Activated gamma-delta T cell treated with anti-CD3 and anti-CD28 coated beads, Interleukin-2, amount 50 U/mL, for 16 hours (primary cell): ENCODE results near the gene NID2.

Experiments
- DNase-seq: peaks from one replicate; pipeline ENCODE4 v3.0.0-alpha.2; 2020; ENCODE audit warnings: low read depth

The NID2 gene

GRCh38 chr14:52002542-52002941, 66.3 kb downstream of the NID2 start:
- DNase-seq, result no peak

DNA sequence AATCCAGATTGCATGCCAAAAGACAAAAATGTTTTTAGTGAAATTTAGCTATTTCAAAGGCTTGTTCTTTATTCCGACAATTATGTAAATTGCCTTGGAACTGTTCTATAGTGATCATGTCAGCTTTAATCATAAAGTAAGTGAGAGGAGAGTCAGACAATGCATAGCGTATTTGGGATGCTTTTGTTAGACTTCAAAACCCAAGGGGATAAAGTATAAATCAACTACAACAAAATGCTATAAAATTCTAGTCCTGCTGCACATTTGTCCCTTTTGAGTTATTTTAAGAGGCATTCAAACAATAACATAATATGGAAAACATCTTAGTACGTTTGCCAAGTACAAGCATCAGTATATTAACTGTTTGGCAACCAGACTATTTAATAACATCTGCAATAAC, 68.2 kb downstream of the NID2 start:
- no peak for DNase-seq

DNA sequence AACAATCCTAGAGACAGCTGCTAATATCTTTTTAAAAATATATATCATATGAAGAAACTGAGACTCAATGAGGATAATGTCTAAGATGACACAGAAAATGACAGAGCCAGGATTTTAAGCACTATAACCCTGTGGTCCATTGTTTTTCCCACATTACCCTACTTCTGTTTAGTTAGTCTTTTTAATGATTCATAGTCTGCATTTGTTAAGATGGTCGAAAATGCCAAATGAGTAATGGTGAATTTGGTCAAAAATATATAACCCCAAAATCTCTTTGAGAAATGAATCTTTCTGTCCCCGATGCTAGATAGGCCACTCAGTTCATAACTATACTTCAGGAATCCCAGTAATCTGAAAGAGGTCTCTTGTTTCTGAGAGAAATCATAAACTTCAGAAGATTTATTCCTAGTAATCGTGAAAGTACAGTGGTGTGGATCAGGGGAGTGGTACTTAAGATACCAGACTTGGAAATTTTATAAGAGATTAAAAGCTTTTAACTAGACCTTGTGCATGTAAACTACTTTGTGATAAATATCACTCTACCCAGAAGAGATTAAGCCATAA, 68.8 kb downstream of the NID2 start:
- DNase-seq, result no peak

- no peak for DNase-seq
These were observed 69.8 kb downstream of the NID2 start for GRCh38 chr14:51999084-51999483.

DNA sequence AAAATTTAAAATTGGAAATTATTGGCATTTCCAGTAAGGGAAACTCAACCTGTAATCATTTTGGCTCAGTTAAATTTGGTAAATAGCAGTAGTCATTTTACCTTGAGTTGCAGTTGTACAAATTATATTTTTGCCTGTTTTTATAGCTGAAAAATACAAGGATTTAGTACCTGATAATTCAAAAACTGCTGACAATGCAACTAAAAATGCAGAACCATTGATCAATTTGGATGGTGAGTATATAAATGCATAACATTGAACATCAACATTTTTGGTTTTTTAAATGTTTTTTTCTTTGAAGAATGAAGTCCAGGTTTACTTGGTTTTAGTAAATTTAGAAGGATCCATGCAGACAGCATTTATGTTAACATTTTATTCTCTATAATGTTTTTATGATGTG, 70.5 kb downstream of the NID2 start:
- DNase-seq, result no peak

GRCh38 chr14:51996148-51996746, 72.6 kb downstream of the NID2 start:
- no peak for DNase-seq

DNA sequence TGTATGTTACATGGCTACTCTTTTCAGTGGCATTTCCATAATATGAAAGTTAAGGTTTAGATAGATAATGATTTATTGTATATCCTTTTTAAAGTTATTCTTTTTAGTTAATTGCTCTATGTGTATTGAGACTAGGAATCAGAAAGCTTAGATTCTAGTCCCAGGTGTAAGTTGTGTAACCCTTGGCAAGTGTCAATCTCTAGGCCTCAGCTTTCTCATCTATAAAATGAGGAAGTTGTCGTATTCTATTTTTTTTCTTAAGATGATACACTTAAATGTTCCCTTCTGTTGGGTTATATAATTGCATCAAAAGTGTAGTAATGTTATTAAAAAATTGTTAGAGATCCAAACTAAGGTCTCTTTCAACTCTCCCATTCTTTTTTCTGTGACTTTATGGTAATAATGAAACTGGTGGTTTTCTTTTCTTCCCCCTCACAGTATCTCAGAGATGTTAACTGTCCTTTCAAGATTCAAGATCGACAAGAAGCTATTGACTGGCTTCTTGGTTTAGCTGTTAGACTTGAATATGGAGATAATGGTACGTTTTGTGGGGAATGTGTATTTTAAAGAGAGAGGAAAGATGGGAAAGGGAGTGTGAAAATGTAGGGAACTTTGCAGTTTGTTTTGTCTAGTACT, 75.5 kb downstream of the NID2 start:
- DNase-seq, result no peak

DNA sequence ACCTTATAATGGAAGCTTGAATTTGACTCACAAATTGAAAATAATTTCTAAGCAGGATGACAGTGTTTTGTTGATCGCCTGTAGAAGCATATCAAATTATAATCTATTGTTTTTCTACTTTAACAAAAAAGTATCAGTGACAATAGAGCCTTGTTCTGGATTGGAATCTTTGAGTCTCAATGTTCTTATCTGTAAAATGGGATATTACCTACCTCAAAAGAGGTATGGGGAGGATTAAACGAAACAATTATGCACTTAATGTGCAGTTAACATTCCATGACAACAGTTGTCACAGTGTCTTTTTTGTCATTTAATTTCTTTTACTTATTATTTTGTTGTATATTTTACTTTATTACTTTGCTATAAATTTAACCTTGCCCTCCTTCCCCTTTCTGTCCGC, 78.4 kb downstream of the NID2 start:
- DNase-seq, result no peak

DNA sequence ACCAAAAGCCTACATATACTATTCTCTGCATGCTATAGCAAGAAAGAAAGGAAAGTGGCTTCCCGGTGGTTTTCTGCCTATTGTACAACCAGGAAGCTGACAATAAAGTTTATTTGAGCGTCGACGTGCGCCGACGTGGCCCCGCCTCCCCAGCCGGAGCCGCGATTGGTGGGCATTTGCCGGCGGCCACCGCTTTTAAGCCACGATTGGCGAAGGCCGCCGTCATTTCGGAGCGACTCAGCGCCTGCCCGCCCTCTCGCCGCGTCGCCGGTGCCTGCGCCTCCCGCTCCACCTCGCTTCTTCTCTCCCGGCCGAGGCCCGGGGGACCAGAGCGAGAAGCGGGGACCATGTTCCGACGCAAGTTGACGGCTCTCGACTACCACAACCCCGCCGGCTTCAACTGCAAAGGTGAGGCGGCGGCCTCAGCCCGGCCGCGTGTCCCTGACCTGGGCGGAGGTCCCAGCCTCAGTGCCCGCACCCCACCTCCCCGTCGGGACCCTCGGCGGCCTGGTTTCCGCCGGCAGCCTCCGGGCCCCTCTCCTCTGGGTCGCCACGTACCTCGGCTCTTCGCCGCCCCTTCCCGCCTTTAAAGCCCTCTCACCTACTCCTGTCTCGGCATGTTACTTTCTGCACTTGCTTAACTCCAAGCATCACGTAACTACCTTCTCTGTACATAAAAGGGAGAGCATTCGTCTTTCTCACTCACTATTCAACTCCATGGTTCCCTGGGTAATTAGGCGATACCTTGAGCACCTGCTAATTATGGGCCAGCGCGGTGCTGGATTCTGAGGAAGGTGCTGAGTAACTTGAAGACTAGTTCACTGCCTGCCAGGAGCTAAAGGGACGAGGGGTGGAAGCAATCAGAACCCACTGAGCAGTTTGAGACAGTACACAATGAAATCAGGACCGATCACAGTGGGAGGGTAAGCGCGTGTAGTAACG, 79.3 kb downstream of the NID2 start, which contains the start of gene RTRAF:
TSS of gene RTRAF (plus strand) at position 254 of the 942 bp plus-strand sequence. CDS start at position 348, 94 bp downstream.
- peak; percentile 83 for DNase-seq

GRCh38 chr14:51988221-51988620, 80.6 kb downstream of the NID2 start:
- DNase-seq, result no peak

DNA sequence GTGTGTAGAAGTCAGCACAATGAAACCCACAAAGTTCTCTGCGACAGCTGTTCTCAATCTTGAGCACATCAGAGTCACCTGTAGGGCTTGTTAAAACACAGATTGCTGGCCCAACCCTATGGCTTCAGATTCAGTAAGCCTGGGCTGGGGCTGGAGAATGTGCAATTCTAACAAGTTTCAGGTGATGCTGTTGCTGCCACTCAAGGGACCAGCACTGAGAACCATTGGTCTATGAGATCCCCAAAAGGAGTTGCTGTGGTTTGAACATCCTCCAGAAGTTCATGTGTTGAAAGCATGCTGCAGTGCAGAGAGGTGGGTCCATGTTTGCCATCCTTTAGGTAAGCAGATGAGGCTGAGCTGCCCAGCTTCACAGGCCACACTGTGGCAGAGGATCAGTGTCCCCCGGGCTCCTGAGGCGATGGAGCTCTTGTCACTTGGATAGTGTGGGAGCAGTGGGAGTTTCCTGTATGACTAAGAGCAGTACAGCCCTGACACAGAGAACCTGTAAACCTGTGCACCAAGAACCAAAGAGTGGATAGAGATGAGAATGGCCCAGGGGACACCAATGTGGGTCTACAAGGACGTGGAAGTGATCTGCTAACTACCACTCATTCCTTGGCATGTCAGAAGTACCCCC, 87.5 kb downstream of the NID2 start:
- no peak for DNase-seq

- peak; percentile 78 for DNase-seq
These were observed 89.7 kb downstream of the NID2 start for GRCh38 chr14:51979088-51979709.

GRCh38 chr14:51978681-51979085, 90.2 kb downstream of the NID2 start:
- DNase-seq, result no peak

DNA sequence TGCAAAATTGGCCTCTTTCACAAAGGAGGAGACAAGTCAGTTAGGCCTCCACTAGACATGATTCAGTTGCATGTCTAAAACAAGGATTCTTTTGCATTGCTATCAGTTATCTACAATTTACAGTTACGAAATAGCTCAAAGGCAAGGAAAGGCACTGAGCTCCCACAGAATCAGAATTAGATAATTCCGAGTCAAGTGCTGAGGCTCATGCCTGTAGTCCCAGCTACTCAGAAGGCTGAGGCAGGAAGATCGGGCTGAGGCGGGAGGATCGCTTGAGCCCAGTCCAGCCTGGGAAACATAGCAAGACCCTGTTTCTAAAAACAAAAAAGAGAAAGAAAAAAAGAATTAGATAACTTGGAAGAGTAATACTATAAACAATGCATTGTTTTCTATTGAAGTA, 91.8 kb downstream of the NID2 start:
- no peak for DNase-seq

DNA sequence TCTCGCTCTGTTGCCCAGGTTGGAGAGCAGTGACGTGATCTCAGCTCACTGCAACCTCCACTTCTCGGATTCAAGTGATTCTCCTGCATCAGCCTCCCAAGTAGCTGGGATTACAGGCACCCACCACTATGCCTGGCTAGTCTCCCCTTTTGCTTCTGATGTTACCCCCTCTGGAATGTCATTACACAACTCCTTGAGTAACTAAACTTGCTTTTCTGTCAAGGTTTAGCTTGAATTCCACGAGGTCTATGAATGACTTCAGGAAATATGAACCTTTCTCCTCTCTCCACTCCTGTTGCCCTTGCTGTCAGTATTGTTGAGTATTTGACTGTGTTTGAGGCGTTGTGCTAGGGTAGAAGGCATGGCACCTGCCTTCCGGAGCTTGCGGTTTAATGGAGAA, 96.3 kb downstream of the NID2 start:
- DNase-seq, result no peak

DNA sequence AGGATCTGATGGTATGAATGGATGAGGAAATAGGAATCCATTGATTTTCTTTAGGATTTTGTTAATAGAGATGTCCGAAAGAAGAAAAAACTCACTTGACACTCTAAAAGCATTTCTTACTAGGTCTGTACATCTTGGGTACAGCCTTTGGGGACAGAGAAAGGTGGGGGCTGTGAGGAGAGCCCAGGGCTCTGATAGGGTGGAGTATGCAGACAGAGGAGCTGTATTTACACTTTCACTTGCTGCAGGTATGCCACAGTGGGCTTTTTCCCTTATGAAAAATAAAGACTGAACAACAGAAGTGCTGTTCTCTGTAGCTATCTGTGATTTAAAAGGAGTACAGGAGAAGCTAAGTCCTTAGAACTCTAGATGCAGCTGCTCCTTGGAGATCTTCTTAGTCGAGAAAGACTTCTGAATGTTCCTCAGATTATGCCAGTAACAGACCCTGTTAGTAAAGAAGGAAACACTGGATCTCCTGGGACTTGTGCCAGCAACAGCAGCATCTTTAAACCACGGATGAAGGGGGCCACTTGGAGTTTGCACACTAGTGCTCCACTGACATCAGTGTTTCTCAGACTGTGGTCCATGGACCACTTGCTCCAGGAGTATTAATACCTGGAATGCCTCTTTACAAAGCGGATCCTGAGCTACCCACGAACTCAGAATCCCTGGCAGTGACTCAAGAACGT, 98.9 kb downstream of the NID2 start:
- no peak for DNase-seq

DNA sequence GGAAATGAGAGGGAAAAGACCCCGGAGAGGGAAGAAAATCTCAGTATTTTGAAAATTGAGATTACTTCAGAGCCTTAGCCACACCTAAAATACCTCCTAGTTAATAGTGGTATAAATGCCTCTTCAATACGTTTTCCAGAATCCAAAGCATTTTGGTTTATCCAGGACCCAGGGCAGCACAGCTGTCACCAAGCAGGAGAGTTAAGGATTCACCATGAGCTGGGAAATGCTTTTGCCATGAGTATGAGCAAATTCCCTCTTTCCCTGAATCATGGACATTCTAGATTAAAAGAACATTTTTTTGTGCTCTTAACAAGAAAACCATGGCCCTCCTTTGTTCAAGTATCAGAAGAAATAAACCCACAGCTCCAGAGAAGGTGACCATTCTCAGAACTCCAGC, 101.3 kb downstream of the NID2 start:
- no peak for DNase-seq

DNA sequence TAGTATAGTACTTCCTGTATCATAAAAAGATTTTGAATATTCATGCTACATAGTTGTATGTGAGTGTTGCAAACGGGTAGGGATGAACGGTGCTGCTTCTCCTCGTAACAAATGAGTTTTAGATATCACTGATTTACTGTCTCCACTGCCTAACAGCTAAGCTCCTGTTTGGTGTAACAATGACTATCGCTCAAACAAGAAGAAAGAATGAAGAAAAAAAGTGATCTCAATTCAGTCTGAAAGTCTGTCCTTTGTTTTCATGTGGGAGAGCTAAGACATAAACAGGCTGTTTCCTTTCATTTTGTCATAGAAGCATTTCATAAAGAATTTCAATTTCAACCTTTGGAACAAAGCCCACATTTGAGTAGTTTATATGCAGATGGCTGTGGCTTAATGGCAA, 105.6 kb downstream of the NID2 start:
- no peak for DNase-seq

- no peak for DNase-seq
These were observed 106.1 kb downstream of the NID2 start for GRCh38 chr14:51962711-51963110.

DNA sequence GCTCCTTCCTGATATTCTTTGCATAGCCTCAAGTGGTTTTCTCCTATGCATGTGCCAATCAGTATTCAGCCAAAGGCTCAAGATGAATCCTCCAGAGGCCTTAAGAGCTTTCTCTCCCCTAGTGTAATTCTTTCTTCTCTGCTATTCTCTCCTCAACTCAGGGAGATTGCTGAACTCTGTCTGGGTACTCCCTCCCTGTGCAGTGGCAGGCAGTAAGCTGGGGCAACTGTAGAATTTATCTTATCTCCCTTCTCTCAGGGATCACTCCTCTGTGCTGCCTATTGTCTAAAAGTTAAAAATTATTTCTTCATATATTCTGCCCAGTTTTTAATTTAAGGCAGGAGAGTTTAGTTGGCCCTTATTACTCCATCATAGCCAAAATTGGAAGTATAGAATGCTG, 108.0 kb downstream of the NID2 start:
- no peak for DNase-seq

- no peak for DNase-seq
These were observed 108.9 kb downstream of the NID2 start for GRCh38 chr14:51959928-51960327.
